ENCODE measurements around the gene RALGPS2.
"Not testable (repeated sequence)": the region's sequence is repeated elsewhere in the genome, so short reads cannot be mapped to it uniquely, and the experiment has no call there.

The RALGPS2 gene

GRCh38 chr1:178796013-178796412 is 71.0 kb downstream of the RALGPS2 start:
- DNase-seq: no peak

GRCh38 chr1:178797590-178797989 is 72.5 kb downstream of the RALGPS2 start:
- no peak for DNase-seq

- no peak for DNase-seq
These were observed 73.3 kb downstream of the RALGPS2 start for GRCh38 chr1:178798232-178798861.

GRCh38 chr1:178802873-178803272 is 77.8 kb downstream of the RALGPS2 start:
- DNase-seq: no peak

- DNase-seq: no peak
These were observed 81.7 kb downstream of the RALGPS2 start for GRCh38 chr1:178806665-178807300.

- no peak for DNase-seq
These were observed 83.5 kb downstream of the RALGPS2 start for GRCh38 chr1:178808529-178808928.

- DNase-seq: no peak
These were observed 85.5 kb downstream of the RALGPS2 start for GRCh38 chr1:178810585-178810984.

- no peak for DNase-seq
These were observed 93.4 kb downstream of the RALGPS2 start for GRCh38 chr1:178818416-178818815.

- DNase-seq: no peak
These were observed 94.1 kb downstream of the RALGPS2 start for GRCh38 chr1:178819123-178819522.

GRCh38 chr1:178821134-178821866 is 96.3 kb downstream of the RALGPS2 start:
- DNase-seq: no peak

- DNase-seq: no peak
These were observed 100.1 kb downstream of the RALGPS2 start for GRCh38 chr1:178825167-178825566.

GRCh38 chr1:178844436-178844835 is 119.4 kb downstream of the RALGPS2 start:
- DNase-seq: no peak

GRCh38 chr1:178846306-178846705 is 121.3 kb downstream of the RALGPS2 start:
- no peak for DNase-seq

- DNase-seq: no peak
These were observed 122.4 kb downstream of the RALGPS2 start for GRCh38 chr1:178847396-178847849.

GRCh38 chr1:178847919-178848318 is 122.9 kb downstream of the RALGPS2 start:
- DNase-seq: not testable (repeated sequence)

GRCh38 chr1:178849918-178850317 is 124.9 kb downstream of the RALGPS2 start:
- DNase-seq: no peak

GRCh38 chr1:178857126-178857525 is 132.1 kb downstream of the RALGPS2 start:
- no peak for DNase-seq

- no peak for DNase-seq
These were observed 137.4 kb downstream of the RALGPS2 start for GRCh38 chr1:178862416-178862815.

GRCh38 chr1:178862864-178863263 is 137.8 kb downstream of the RALGPS2 start:
- no peak for DNase-seq

- no peak for DNase-seq
These were observed 139.3 kb downstream of the RALGPS2 start for GRCh38 chr1:178864326-178864725.

GRCh38 chr1:178867670-178868069 is 142.6 kb downstream of the RALGPS2 start:
- DNase-seq: peak; percentile 9

- no peak for DNase-seq
These were observed 143.7 kb downstream of the RALGPS2 start for GRCh38 chr1:178868706-178869105.

GRCh38 chr1:178869119-178869697 is 144.2 kb downstream of the RALGPS2 start:
- no peak for DNase-seq

GRCh38 chr1:178870221-178870620 is 145.2 kb downstream of the RALGPS2 start:
- no peak for DNase-seq

Data from MV-4-11 (cell line).